GM18526 (cell line): ENCODE data around the gene ECHS1.

Experiments
- POLR2A ChIP-seq: IDR thresholded peaks from 3 replicates; pipeline ENCODE4 v1.6.1; 2011; ENCODE audit not compliant: insufficient read length; ENCODE audit errors: extremely low read depth

The ECHS1 gene

GRCh38 chr10:133313192-133313591, 60.0 kb downstream of the ECHS1 start:
- no peak for TF ChIP-seq POLR2A

- TF ChIP-seq POLR2A: no peak
Observed at GRCh38 chr10:133312769-133313145, 60.4 kb downstream of the ECHS1 start.
